Measurements from ENCODE around the gene PMEPA1. TPM values are rescaled to one million over a fixed set of nuclear protein-coding genes. Genes with fewer than 3 reads are reported as not detected.

Gene PMEPA1
- total and polyA plus RNA-seq, 2 experiments from 2014 or later, result 8.8 to 10.9 TPM

DNA sequence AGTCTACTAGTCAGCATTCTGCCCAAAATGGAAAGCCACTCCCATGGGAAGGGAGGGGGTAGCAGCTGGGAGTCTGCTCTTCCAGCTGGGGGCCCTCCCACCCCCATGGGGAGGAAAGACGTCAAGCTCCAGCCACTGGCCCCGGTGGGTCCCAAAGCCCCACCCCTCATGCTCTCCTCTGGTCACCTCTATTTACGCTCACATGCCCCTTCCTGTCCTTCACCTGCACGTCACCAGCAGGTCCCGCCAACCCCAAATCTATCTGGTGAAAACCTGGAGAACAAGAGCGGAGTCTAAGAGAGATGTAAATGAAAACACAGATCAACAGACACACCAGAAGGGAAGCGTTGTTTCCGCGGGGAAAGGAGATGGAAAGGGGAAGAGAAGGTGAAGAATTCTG lies 59.5 kb downstream of the PMEPA1 start:
- H3K4me1 ChIP-seq (ENCODE audit: low read depth), result no peaks in the 10 kb centered on the region
- H3K27me3 ChIP-seq, result no peaks in the 10 kb centered on the region
- no peak overlapping the region for H3K27ac ChIP-seq
- DNase-seq (ENCODE audit: low read depth in 1 of 2, low spot score in 1 of 2), result no peak
- TF ChIP-seq, protein P1, sequence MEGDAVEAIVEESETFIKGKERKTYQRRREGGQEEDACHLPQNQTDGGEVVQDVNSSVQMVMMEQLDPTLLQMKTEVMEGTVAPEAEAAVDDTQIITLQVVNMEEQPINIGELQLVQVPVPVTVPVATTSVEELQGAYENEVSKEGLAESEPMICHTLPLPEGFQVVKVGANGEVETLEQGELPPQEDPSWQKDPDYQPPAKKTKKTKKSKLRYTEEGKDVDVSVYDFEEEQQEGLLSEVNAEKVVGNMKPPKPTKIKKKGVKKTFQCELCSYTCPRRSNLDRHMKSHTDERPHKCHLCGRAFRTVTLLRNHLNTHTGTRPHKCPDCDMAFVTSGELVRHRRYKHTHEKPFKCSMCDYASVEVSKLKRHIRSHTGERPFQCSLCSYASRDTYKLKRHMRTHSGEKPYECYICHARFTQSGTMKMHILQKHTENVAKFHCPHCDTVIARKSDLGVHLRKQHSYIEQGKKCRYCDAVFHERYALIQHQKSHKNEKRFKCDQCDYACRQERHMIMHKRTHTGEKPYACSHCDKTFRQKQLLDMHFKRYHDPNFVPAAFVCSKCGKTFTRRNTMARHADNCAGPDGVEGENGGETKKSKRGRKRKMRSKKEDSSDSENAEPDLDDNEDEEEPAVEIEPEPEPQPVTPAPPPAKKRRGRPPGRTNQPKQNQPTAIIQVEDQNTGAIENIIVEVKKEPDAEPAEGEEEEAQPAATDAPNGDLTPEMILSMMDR (IDR thresholded peaks at IDR 0.05; ENCODE audit: low read depth, low read length), result no peak
- H3K36me3 ChIP-seq, result no peaks in the 10 kb centered on the region
- no peaks in the 10 kb centered on the region for H3K9me3 ChIP-seq (ENCODE audit: low read depth)
- no peak overlapping the region for H3K4me3 ChIP-seq

DNA sequence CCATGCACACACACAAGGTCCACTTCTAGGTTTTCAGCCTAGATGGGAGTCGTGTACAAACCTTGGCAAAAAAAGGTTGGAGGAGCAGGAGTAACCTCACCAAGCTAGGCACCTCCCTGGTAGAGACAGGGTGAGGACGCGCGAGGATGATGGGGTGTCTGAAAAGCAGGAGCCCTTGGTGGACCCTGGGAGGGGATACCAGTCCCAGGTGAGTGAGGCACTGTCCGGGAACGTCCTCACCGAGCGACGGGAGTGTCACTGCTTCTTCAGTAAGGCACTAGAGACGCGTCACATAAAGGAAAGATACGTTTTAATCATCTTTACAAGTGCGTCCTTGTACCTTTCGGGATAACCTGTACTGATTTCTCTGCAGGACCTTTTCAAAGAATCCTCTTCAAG lies 60.2 kb downstream of the PMEPA1 start:
- no peak for DNase-seq (ENCODE audit: low read depth in 1 of 2, low spot score in 1 of 2)
- Histone ChIP-seq H3K4me1 (ENCODE audit: low read depth) (no peaks in the 10 kb centered on the region), H3K4me3 (no peak overlapping the region), H3K36me3 (no peaks in the 10 kb centered on the region), H3K27ac (no peak overlapping the region), H3K27me3 (no peaks in the 10 kb centered on the region), H3K9me3 (ENCODE audit: low read depth) (no peaks in the 10 kb centered on the region)
- TF ChIP-seq, protein P1 (IDR thresholded peaks at IDR 0.05; ENCODE audit: low read depth, low read length), result no peak

DNA sequence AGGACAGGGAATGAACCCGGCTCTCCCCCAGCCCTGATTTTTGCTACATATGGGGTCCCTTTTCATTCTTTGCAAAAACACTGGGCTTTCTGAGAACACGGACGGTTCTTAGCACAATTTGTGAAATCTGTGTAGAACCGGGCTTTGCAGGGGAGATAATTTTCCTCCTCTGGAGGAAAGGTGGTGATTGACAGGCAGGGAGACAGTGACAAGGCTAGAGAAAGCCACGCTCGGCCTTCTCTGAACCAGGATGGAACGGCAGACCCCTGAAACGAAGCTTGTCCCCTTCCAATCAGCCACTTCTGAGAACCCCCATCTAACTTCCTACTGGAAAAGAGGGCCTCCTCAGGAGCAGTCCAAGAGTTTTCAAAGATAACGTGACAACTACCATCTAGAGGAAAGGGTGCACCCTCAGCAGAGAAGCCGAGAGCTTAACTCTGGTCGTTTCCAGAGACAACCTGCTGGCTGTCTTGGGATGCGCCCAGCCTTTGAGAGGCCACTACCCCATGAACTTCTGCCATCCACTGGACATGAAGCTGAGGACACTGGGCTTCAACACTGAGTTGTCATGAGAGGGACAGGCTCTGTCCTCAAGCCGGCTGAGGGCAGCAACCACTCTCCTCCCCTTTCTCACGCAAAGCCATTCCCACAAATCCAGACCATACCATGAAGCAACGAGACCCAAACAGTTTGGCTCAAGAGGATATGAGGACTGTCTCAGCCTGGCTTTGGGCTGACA lies 60.8 kb downstream of the PMEPA1 start:
- H3K27ac ChIP-seq, result no peak overlapping the region
- H3K36me3 ChIP-seq, result no peaks in the 10 kb centered on the region
- TF ChIP-seq, protein P1 (IDR thresholded peaks at IDR 0.05; ENCODE audit: low read depth, low read length), result no peak
- H3K4me1 ChIP-seq (ENCODE audit: low read depth), result no peaks in the 10 kb centered on the region
- no peak overlapping the region for H3K4me3 ChIP-seq
- H3K27me3 ChIP-seq, result no peaks in the 10 kb centered on the region
- DNase-seq (ENCODE audit: low read depth in 1 of 2, low spot score in 1 of 2), result no peak
- H3K9me3 ChIP-seq (ENCODE audit: low read depth), result no peaks in the 10 kb centered on the region

DNA sequence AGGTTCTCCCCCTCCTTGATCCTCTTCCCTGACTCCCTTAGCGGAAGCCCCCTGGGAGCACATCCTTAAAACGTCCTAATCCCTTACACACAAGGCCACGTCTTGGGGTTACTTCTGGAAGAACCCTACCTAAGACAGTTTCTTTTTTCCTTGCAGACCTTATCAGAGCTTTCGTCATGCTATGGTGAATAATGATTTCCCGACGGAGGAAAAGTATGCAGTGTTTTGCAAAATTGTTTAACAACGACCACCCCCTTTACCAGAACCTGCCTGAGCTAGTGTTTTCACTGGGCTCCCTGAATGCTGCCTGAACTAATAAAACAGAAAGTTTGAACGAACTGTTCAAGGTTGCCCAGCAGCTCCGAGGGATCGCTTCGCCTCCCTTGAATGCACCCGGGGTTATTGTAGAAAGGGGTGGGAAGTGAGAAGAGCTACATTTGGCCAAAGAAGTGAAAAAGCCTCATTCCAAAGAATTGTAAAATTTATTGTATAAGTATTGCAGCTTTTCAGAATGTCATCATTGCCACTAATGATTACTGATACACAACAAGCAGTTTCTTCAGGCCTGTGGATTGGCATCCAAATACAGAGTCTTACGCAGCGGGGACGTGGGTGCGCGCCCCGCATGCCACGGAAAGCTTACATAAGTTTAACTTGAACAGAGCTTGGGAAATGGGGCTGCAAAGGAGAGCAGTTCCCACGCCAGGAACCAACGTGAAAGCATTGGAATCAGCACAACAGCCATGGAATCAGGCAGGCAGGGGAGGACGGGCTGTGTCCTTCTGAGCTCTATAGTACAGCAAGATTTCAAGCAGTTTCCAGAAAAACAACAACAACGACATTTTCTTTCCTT lies 61.7 kb downstream of the PMEPA1 start:
- no peaks in the 10 kb centered on the region for H3K36me3 ChIP-seq
- no peaks in the 10 kb centered on the region for H3K27me3 ChIP-seq
- H3K4me1 ChIP-seq (ENCODE audit: low read depth), result no peaks in the 10 kb centered on the region
- TF ChIP-seq, protein P1 (IDR thresholded peaks at IDR 0.05; ENCODE audit: low read depth, low read length), result no peak
- no peak overlapping the region for H3K27ac ChIP-seq
- H3K4me3 ChIP-seq, result no peak overlapping the region
- H3K9me3 ChIP-seq (ENCODE audit: low read depth), result no peaks in the 10 kb centered on the region
- DNase-seq (ENCODE audit: low read depth in 1 of 2, low spot score in 1 of 2), result no peak

DNA sequence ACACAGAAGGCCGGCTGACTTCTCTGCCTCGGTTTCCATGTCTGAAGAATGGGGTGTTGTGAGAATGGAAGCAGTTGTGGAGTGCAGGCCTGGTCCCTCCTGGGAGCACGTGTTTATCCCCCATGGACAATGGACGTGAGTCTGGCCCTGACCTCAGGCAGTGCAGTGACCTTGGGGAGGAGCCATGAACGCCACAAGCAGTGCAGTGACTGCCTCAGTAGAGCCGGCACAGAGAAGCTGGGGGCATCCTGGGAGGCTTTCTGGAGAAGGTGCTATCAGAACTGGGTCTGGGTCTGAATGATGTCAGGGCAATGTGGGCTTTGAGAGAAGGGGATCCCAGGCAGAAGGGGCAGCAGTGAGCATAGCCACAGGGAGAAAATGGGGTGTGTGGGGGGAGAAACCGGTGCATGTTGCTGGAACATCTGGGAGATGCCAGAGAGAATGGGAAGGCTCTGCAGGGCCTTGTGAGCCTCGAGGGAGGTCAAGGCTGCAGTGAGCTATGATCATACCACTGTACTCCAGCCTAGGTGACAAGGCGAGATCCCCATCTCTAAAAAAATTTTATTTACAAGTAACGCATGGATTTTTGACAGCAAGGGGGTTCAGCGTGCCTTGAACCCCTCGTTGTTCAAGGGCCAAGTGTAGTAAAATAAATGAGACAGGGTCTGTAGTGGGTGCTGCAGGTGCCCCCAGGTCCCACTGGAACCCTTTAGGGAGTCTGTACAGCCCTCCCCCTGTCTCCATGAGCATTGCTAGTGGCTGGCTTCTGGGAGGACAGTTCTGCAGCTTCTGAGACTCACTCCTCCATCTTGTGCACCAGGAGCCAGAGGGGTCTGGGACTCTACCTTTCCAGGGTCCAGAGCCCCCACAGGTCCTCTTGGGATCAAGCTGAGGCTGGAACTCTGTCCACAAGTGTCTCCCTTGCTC lies 62.5 kb downstream of the PMEPA1 start:
- H3K27me3 ChIP-seq, result no peaks in the 10 kb centered on the region
- no peak for DNase-seq (ENCODE audit: low read depth in 1 of 2, low spot score in 1 of 2)

More for the DNA sequence above, 62.5 kb downstream of the PMEPA1 start:
- TF ChIP-seq, protein P1 (IDR thresholded peaks at IDR 0.05; ENCODE audit: low read depth, low read length), result no peak
- Histone ChIP-seq H3K4me3 (no peak overlapping the region), H3K9me3 (ENCODE audit: low read depth) (no peaks in the 10 kb centered on the region), H3K4me1 (ENCODE audit: low read depth) (no peaks in the 10 kb centered on the region), H3K36me3 (no peaks in the 10 kb centered on the region), H3K27ac (no peak overlapping the region)
